Stimulated activated CD8-positive, alpha-beta memory T cell treated with anti-CD3 and anti-CD28 coated beads, Interleukin-15, amount 100 ng/mL, for 48 hours (primary cell): ENCODE results near the gene SLC31A1.
"Not testable (repeated sequence)": the region's sequence is repeated elsewhere in the genome, so short reads cannot be mapped to it uniquely, and the experiment has no call there.

ENCODE experiments used
- DNase-seq, 2 donors: peaks; one replicate each; pipeline ENCODE4 v3.0.0-alpha.2; 2020; ENCODE audit warnings: low read depth in 2 of 2

Gene SLC31A1

DNA sequence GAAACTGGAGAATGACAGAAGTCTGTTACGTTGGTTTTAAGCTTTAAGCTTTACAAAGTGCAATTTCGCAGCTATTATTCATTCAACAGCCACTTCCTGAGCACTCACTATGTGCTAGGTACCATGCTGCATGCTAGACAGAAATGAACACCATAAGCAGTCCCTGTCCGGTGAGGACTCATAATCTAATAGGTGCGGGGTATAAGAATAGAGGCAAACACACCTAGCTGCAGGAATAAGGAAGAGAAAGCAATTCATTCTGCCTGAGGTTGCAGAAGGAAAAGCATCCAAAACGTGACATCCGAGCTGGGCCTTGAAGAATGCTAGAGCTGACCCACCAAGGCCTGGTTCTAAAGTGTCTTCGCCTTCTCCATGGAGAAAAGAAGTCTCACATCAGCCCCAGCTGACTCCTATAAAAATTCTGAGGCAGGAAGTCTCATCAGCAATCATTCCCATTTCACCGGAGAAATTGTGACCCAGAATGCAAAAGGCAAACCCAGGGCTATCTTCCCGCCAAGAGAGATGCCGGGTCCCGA lies 809 bp upstream of the SLC31A1 start:
- no peak for DNase-seq

DNA sequence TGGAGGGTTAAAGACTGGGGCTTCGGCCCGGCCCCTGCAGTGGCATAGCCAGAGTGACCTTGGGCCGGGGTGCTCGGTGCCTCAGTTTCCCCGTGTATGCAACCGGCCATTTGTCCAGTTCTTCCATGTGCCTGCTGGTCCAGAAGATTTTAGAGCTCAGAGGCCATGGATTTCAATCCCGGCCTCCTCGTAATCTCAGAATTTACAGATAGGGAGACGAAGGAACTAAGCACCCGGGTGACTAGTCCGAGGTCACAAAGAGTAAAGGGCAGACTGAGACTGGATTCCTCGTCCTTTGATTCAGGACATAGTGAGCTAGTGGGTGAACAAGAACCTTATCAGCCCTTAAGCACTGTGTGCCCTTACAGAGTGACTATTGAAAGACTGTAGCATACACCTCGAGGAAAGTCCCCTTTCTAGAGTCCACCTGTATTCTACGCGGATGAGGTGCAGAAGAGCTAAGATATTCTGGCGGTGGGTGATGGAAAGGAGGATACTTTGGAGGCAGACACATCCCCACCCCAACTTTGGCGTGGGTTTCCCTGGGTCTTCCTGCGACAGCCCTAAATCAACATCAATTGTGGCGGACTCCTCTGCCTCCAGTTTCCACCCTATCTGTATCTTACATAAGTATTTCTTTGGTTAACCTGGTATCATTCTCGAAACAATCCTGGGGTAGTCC lies 597 bp downstream of the SLC31A1 start:
- DNase-seq: no peak

DNA sequence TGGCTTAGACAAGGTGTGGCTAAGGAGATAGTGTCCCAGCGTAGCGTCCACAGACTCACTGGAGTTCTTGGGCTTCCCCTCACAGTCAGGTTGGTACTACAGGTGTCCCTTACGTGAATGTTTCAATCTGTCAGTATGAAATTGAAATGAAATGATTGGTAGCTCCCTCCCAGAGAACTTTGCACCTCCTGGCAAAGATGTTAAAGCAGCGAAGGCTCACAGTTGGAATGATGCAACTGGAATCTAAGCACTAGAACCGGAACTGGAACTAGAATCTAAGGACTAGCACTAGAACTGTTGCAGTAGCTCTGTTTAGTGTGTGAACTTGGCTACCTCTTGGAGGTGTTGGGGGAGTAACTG lies 1.1 kb downstream of the SLC31A1 start:
- DNase-seq: no peak

DNA sequence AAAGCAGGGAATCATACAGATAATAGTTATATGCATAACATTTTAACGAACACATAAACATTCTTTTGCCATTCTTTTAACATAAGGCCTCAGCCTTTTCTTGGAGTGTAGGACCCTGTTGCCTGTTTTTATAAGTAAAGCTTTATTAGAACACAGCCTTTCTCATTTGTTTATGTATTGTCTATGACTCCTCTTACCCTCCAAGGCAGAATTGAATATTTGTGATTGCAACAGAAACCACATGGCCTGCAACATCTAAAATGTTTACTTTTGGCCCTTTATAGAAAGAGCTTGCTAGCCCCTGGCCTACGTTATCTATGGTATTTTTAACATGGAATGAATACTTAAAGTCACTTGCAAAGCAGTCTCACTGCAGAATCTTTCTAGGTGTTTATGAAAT lies 2.6 kb downstream of the SLC31A1 start:
- no peak for DNase-seq

DNA sequence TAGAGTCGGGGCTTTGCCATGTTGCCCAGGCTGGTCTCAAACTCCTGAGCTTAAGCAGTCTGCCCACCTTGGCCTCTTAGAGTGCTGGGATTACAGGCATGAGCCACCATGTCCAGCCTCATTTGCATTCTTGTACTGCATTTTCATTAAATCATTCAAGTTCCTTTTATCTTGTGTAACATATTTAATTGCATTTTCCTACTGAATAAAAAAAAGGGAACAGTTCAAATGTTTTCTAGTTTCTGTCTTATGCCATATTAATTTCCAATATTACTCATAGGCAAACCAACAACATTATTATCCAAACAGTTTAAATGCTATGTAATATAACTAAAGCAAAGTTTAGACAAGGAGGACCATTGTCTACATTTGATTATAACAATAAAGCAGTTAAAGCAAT lies 6.1 kb downstream of the SLC31A1 start:
- no peak for DNase-seq

DNA sequence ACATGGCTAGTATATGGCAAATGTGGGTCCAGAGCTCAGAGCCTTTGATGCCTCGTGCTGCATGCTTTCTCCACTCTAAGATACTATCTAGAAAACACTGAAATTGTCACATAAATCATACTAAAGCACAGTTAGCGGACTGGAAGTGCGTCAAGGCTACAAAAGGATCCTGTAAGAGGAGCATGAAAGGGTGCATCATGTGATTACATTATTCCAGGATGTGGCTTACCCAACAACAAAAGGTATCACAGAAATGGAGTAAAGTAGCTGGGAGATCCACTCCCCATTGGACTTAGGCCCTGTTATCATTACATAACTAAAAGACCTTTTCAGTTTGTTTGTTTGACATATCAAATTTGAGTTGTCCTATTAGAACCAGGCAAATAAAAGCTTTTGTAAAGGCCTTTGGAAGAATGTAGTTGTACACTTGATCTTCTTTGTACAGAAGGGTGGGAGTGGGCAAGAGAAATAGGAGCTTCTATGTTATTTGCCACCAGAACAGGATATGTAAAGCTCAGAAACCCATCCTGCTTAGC lies 6.9 kb downstream of the SLC31A1 start:
- no peak for DNase-seq

DNA sequence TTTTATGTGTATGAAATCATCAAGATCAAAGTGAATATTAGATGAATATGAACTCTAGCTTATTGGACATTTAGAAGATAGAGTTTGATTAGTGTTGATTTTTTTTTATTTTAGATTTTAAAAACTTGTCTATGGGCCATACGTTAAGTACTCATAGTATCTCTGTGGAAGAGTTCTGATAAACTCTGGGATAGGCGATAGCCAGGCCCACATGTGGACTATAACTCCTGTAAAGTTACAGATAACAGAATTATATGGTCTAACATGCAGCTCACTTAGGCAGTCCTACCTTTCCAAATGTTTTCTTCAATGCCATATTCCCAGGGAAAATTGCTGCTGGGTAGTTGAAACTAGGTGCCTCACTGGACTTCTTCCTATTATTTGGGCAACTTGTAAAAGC lies 10.4 kb downstream of the SLC31A1 start:
- no peak for DNase-seq

DNA sequence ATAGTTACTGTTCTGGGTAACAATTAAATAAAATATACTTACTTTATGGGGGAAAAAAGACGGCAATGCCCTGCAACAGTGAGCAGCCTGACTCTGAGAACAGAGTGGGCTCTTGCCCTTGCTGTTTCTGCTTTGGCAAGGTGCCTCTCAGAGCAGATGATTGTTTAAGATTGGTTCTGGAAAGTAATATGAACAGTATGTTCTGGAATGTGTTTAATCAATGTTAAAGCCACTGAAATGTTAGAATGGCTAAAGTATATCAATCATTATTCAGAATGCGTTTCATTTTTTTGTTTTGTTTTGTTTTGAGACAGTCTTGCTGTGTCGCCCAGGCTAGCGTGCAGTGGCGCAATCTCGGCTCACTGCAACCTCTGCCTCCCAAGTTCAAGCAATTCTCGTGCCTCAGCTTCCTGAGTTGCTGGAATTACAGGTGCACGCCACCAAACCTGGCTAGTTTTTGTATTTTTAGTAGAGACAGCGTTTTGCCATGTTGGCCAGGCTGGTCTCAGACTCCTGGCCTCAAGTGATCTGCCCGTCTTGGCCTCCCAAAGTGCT lies 14.4 kb downstream of the SLC31A1 start:
- not testable (repeated sequence) for DNase-seq

DNA sequence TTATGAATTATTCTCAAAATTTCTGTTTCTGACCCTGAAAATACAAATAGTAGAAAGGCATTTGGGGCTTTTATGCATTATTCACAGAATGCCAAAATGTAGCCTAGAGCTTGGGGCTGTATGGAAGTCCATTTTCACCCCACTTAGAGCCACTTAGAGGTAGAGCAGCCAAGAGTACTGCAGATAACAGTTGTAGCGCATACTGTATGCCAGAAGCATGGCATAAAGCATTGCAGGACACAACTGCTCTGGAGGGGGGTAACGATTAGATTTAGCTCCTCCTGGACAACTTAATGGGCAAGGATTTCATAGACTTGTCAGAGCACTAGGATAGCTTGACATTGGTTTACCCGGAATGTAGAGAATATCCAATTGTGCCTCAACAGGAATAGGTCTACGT lies 15.7 kb downstream of the SLC31A1 start:
- no peak for DNase-seq

DNA sequence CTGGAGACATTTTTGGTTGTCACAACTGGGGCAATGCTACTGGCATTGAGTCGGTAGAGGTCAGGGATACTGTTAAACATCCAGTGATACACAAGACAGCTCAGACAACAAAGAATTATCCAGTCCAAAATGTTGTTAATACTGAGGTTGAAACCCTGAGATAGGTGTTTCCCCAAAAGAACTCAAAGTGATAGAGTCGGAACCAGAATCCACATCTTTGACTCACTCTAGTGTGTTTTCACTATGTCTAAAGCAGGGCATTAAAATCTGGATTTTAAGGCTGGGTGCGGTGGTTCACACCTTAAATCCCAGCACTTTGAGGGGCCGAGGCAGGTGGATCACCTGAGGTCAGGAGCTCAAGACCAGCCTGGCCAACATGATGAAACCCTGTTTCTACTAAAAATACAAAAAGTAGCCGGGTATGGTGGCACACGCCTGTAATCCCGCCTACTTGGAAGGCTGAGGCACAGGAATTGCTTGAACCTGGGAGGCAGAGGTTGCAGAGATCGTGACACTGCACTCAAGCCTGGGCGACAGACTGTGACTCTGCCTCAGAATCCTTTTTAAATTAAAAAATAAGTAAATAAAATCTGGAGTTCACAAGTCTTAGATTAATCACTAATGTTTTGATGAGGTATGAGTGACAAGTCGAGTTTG lies 17.0 kb downstream of the SLC31A1 start:
- no peak for DNase-seq

DNA sequence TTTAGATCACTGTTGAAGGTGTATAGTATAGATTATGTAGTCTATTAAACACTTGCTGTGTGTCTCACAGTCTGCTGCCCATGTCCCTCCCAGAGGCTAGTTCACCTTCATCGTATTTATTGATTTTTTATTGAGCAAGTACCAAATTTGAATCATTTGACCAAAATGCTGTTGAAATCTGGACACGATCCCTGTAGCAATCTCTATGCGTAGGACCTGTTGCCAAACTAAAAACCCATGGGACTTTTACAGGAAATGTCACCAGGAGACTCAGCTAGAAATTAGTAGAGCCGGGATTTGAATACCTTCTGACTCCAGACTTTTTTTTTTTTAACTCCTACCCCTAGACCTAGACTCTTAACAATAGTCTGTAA lies 17.5 kb downstream of the SLC31A1 start:
- DNase-seq: no peak

DNA sequence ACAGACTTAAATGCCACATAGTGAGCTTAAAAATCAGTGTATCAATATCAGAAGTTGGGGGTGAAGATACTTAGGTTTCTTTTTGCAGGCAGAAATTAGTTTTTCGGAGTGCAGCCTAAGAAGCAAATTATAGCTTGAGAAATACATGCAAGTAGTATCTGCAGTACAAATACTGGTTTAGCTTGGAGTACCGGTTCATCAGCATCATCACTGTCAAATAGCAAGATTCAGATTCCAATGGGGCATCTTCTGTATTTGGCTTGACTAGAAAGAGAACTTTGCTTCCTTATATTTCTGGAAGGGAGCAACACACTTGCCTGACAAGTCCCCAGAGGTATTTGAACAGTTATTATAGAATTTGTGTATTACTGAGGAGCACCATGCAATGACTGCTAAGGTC lies 19.8 kb downstream of the SLC31A1 start:
- no peak for DNase-seq

DNA sequence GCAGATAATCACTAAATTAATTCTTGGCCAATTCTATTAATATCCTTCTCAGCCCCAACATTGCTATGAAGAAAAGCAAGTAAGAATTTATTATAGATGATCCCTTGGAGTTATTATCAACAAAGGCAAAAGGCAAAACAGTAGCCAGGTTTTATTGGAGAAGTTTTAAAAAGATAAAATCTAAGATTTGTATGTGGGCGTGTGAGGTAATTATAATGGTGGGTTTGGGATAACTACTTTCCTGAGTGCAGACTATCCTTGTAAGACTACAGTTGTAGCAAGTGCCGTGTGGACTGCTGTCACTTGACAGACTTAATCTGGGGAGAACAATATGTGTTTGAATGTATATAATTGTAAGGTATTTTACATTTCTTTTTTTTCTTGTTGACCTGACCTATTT lies 23.2 kb downstream of the SLC31A1 start:
- no peak for DNase-seq

DNA sequence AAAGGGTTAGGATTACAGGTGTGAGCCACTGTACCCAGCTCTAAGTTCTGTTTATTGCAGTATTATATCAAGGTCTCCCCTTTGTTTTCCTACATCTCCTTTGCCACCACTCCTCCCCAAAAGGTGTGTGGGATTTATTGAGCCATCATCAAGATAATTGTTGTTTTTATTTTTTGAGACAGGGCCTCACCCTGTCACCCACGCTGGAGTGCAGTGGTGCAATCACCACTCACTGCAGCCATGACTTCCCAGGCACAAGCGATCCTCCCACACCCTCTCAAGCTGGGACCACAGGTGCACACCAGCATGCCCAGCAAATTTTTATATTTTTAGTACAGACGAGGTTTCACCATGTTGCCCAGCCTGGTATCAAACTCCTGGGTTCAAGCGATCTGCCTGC lies 24.6 kb downstream of the SLC31A1 start:
- no peak for DNase-seq

DNA sequence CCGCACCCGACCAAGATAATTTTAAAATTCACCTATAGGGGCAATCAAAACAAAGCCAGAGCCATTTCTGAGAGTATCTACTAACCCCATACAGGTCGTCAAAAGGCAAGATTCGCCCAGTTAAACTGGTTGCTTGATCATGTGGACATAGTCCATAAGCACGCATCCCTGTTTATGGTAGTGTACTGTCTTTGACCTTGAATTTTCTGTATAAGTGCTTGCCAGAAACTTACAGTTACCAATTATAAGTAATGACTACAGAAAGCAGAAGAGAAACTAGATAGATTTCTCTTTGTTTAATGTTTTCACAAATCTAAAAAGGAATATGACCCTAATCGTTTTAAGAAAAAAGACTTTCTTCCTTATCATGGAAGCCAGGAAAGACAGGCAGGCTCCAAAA lies 25.6 kb downstream of the SLC31A1 start:
- DNase-seq: no peak

DNA sequence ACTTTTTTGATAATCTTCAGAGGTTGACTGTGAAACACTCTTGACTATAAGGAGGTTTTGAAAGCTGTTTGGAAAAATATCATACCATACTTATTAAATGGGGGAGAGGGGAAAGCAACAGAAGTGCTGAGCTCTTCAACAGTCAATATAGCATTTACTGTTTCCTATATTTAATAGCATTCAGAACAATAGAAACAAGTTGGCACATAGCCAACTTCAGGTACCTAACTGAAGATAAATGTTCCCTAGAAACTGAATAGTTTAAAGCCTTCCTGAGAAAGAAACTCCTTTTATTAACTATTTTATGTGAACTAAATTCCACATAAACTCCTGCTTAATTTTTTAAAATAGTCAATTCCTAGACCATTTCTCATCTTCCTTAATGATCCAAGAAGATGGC lies 26.3 kb downstream of the SLC31A1 start:
- no peak for DNase-seq

DNA sequence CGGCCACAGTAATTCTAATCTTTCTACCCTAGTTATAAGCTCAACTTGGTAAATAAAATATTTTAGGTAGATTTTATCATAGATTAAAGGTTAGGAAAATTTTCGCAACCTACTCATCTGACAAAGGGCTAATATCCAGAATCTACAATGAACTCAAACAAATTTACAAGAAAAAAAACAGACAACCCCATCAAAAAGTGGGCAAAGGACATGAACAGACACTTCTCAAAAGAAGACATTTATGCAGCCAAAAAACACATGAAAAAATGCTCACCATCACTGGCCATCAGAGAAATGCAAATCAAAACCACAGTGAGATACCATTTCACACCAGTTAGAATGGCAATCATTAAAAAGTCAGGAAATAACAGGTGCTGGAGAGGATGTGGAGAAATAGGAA lies 28.3 kb downstream of the SLC31A1 start:
- DNase-seq: not testable (repeated sequence)

DNA sequence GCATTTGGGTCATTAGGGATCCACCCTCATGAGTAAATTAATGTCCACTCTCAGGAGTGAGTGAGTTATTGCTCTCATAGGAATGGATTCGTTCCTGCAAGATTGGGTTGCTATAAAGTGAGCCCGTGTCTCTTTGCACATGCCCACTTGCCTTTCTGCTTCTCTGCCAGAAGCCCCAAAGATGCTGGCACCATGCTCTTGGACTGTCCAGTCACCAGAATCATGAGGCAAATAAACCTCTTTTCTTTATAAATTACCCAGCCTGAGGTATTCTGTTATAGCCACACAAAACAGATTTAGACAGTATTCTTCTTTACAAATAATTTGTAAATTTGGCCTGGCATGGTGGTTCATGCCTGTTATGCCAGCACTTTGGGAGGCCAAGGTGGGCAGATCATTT lies 29.5 kb downstream of the SLC31A1 start:
- no peak for DNase-seq

DNA sequence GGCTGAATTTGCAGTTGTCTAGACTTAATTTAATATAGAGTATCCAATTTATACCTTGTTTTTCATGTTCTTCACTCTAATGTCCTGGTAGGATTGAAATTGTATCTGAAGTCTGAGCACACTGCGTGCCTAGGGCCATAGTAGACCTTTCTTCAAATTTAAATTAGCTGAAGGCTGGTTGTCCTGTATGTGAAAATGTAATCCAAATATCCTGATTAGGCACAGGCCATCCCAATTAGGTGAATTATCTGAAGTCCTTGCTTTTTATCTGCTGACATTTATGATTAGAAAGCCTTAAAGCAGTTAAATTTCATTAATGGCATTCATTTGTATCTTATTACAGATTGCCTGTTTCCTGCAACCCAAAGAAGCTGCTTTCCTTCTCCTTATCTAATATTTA lies 33.6 kb downstream of the SLC31A1 start:
- DNase-seq: no peak

DNA sequence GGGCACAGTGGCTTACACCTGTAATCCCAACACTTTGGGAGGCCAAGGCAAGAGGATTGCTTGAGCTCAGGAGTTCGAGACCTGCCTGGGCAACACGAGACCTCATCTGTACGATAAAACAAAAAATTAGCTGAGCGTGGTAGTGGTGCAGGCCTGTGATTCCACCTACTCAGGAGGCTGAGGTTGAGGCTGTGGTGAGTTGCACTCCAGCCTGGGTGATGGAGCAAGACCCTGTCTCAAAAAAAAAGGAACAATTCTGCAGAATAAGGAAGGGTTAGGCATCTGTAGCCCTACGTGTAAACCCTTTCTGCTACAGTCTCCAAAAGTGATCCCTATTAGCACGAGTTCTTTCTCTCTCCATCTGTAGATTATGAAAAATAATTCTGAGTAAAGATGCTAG lies 34.1 kb downstream of the SLC31A1 start:
- DNase-seq: no peak

DNA sequence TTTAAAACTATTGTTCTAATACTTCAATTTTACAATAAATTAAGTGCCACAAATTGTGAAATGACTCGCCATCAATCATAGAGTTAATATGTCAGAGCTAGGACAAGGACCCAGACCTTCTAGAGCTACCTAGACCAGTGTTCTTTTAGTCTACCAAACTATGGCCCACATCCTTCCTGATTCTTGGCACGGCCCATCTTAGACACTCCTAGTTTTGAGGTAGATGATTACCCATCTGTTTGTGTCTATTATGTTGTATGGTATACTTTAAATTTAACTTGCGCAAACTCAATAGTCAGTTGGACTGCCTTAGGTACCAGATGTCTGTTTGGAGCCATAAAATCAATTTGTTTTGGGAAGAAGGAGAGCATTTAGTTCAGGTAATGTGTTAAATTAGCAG lies 36.5 kb downstream of the SLC31A1 start:
- no peak for DNase-seq

DNA sequence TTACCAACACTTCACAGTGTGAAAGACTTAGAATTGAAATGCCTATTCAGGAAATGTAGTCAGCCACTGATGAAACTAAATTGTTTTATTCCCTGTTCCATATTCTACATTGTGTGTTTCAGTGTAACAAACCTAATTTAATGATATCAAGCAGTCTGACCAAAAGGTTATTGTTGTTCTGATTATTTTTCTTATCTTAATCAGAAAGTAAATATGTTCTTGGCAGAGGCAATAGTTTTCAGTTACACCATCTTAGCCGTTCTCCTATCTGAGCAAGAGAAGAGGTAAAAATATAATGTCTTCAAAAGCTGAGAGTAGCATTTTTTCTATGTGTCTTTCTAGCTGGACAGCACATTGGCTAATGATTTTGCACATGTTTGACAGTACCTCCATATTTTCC lies 36.9 kb downstream of the SLC31A1 start:
- DNase-seq: no peak
